HCT116 (cell line): ENCODE measurements around the gene OSCAR. TPM values are rescaled to one million over a fixed set of nuclear protein-coding genes. Genes with fewer than 3 reads are reported as not detected.

Source experiments
- ATAC-seq: fragments of 200-7000 bp; cut with Tn5 transposase; 2 replicates; pipeline ENCODE4 v1.9.1; 2020; ENCODE audit warnings: mild to moderate bottlenecking, moderate library complexity
- BruUV-seq: library from RNA; stranded (reverse); fragments of 400-500 nt; replicated peaks from 2 replicates; lab custom pipeline; 2021; lab: Mats Ljungman, UMichigan
- CTCF ChIA-PET: fragments of 300-600 bp; sonication (Branson Sonifier 250); formaldehyde crosslinking; loops from one replicate; lab custom pipeline; 2021; ENCODE audit warnings: antibody characterized with exemption; lab: Charles Lee
- POLR2A ChIA-PET: fragments of 300-600, 350-600 bp; sonication (Branson Sonifier 250); formaldehyde crosslinking; loops from one replicate; lab custom pipeline; 2021; ENCODE audit warnings: antibody characterized with exemption; lab: Charles Lee
- RAD21 ChIA-PET, 2 experiments: fragments of 300-600 bp; sonication (Branson Sonifier 250); formaldehyde crosslinking; loops; one replicate each; lab custom pipeline; 2023; ENCODE audit warnings: low total read pairs in 2 of 2; ENCODE audit not compliant: uncharacterized antibody in 2 of 2, unreplicated experiment in 2 of 2, low non-redundant PET in 1 of 2; lab: Charles Lee
- DNase-seq: peaks from one replicate; pipeline ENCODE4 v3.0.0-alpha.2; 2010; ENCODE audit warnings: low read depth, low spot score
- H2AFZ ChIP-seq: fragments of 200-600 bp; shearing (Covaris generic), sonication (generic); 2 replicates; pipeline ENCODE4 v1.6.1; 2017; ENCODE audit warnings: low read depth, mixed run types, mixed read lengths, antibody characterized with exemption, low read length; ENCODE audit not compliant: poor library complexity, severe bottlenecking
- H3K27ac ChIP-seq: 2 replicates; pipeline ENCODE4 v1.5.1; 2012; ENCODE audit warnings: low read depth, low read length
- H3K27me3 ChIP-seq: fragments of 200-600 bp; sonication (generic); 2 replicates; pipeline ENCODE4 v1.6.1; 2016; ENCODE audit warnings: mixed run types, low read length, mixed read lengths; ENCODE audit not compliant: insufficient read depth
- H3K36me3 ChIP-seq, 2 experiments: fragments of 200-500 bp in 1 of 2; fragments of 200-600 bp in 1 of 2; sonication (Bioruptor generic) in 1 of 2; sonication (generic) in 1 of 2; 2 replicates each; pipeline versions ENCODE4 v1.5.1 to v1.6.1; 2014 to 2016; ENCODE audit warnings: low read length in 2 of 2, inconsistent platforms in 1 of 2, mixed read lengths in 1 of 2, mixed run types in 1 of 2; ENCODE audit not compliant: insufficient read depth in 2 of 2, control insufficient read depth in 1 of 2
- H3K4me1 ChIP-seq, 2 experiments: fragments of 200-600 bp in 1 of 2; sonication (generic) in 1 of 2; 2 replicates each; pipeline versions ENCODE4 v1.5.1 to v1.6.1; 2012 to 2017; ENCODE audit warnings: low read length in 2 of 2, inconsistent platforms in 1 of 2, mild to moderate bottlenecking in 1 of 2, mixed read lengths in 1 of 2, mixed run types in 1 of 2, moderate library complexity in 1 of 2; ENCODE audit not compliant: insufficient read depth in 2 of 2, control insufficient read depth in 1 of 2
- H3K4me2 ChIP-seq: fragments of 200-600 bp; sonication (generic); 2 replicates; pipeline ENCODE4 v1.6.1; 2017; ENCODE audit warnings: mixed run types, low read length, mixed read lengths
- H3K4me3 ChIP-seq, 2 experiments: fragments of 200-600 bp in 1 of 2; sonication (generic) in 1 of 2; replicated peaks in 1 of 2; 2 replicates each; pipeline ENCODE4 v1.5.1; 2011 to 2016; ENCODE audit warnings: low read length in 2 of 2, control low read depth in 1 of 2, low read depth in 1 of 2, mild to moderate bottlenecking in 1 of 2, mixed read lengths in 1 of 2, mixed run types in 1 of 2
- H3K79me2 ChIP-seq: fragments of 200-600 bp; sonication (generic); 2 replicates; pipeline ENCODE4 v1.6.1; 2017; ENCODE audit warnings: mild to moderate bottlenecking, mixed run types, low read length, moderate library complexity, mixed read lengths; ENCODE audit not compliant: insufficient read depth
- H3K9ac ChIP-seq: fragments of 200-600 bp; sonication (generic); 2 replicates; pipeline ENCODE4 v1.6.1; 2016; ENCODE audit warnings: low read length, mixed read lengths
- H3K9me2 ChIP-seq: fragments of 200-600 bp; sonication (generic), shearing (Covaris generic); 2 replicates; pipeline ENCODE4 v1.6.1; 2017; ENCODE audit warnings: mixed run types, mild to moderate bottlenecking, moderate library complexity; ENCODE audit not compliant: insufficient read depth
- H3K9me3 ChIP-seq, 2 experiments: fragments of 200-500 bp in 1 of 2; fragments of 200-600 bp in 1 of 2; sonication (Bioruptor generic) in 1 of 2; sonication (generic) in 1 of 2; 2 replicates each; pipeline ENCODE4 v1.6.1; 2014 to 2017; ENCODE audit warnings: low read length in 2 of 2, mixed read lengths in 2 of 2, inconsistent platforms in 1 of 2, low read depth in 1 of 2, mild to moderate bottlenecking in 1 of 2, mixed run types in 1 of 2, moderate library complexity in 1 of 2; ENCODE audit not compliant: control insufficient read depth in 1 of 2, insufficient read depth in 1 of 2
- H4K20me1 ChIP-seq: fragments of 200-600 bp; sonication (generic), shearing (Covaris generic); 2 replicates; pipeline ENCODE4 v1.6.1; 2017; ENCODE audit warnings: mixed run types, mild to moderate bottlenecking, moderate library complexity; ENCODE audit not compliant: insufficient read depth
- CBX3 ChIP-seq: IDR thresholded peaks from 2 replicates; pipeline ENCODE4 v1.6.1; 2012; ENCODE audit warnings: low read depth
- CEBPB ChIP-seq: IDR thresholded peaks from 2 replicates; pipeline ENCODE4 v1.6.1; 2012; ENCODE audit warnings: low read depth
- EGR1 ChIP-seq: IDR thresholded peaks from 2 replicates; pipeline ENCODE4 v1.6.1; 2012; ENCODE audit warnings: low read depth
- ELF1 ChIP-seq: IDR thresholded peaks from 2 replicates; pipeline ENCODE4 v1.6.1; 2012; ENCODE audit warnings: low read depth, borderline replicate concordance
- EZH2 ChIP-seq: fragments of 200-600 bp; sonication (generic); IDR thresholded peaks from 2 replicates; pipeline ENCODE4 v1.6.1; 2017; ENCODE audit warnings: antibody characterized with exemption, mixed run types
- EZH2phosphoT487 ChIP-seq: fragments of 200-600 bp; IDR thresholded peaks from 2 replicates; pipeline ENCODE4 v1.6.1; 2018; ENCODE audit warnings: antibody characterized with exemption, borderline replicate concordance
- FOSL1 ChIP-seq: IDR thresholded peaks from 2 replicates; pipeline ENCODE4 v1.6.1; 2012; ENCODE audit warnings: low read depth
- JUND ChIP-seq: IDR thresholded peaks from 2 replicates; pipeline ENCODE4 v1.6.1; 2012
- POLR2A ChIP-seq: IDR thresholded peaks from 2 replicates; pipeline ENCODE4 v1.7.0; 2011; ENCODE audit warnings: borderline replicate concordance; ENCODE audit not compliant: insufficient read depth, insufficient read length; ENCODE audit errors: extremely low read depth
- POLR2AphosphoS5 ChIP-seq: IDR thresholded peaks from 2 replicates; pipeline ENCODE4 v1.6.1; 2011; ENCODE audit warnings: mild to moderate bottlenecking, low read depth, low read length, moderate library complexity
- RAD21 ChIP-seq: IDR thresholded peaks from 2 replicates; pipeline ENCODE4 v1.6.1; 2012; ENCODE audit warnings: low read depth, mild to moderate bottlenecking
- SP1 ChIP-seq: IDR thresholded peaks from 2 replicates; pipeline ENCODE4 v1.6.1; 2012; ENCODE audit warnings: low read depth
- SRF ChIP-seq: IDR thresholded peaks from 2 replicates; pipeline ENCODE4 v1.6.1; 2012; ENCODE audit warnings: low read depth
- YY1 ChIP-seq: IDR thresholded peaks from 2 replicates; pipeline ENCODE4 v1.6.1; 2011; ENCODE audit warnings: low read length, low read depth, moderate library complexity, mild to moderate bottlenecking; ENCODE audit not compliant: insufficient replicate concordance; ENCODE audit errors: extremely low read depth
- ZFX ChIP-seq: fragments of 450-650 bp; IDR thresholded peaks from 2 replicates; pipeline ENCODE4 v1.6.1; 2017
- ZNF274 ChIP-seq: fragments of 200-500 bp; sonication (Bioruptor generic); IDR thresholded peaks from 2 replicates; pipeline ENCODE4 v1.6.1; 2014; ENCODE audit warnings: mild to moderate bottlenecking, low read depth, low read length, inconsistent platforms
- intact Hi-C: fragments of 100-400 bp; cut with micrococcal nuclease; formaldehyde crosslinking; loops from 2 replicates; pipeline ENCODE4 v1.10.0; 2022
- total RNA-seq: library from RNA; stranded (reverse); gene quantifications from one replicate; pipeline ENCODE4 v1.2.1, GENCODE V29; 2021; ENCODE audit not compliant: unreplicated experiment
- TF ChIP-seq, protein P1 (sequence below): IDR thresholded peaks from 2 replicates; pipeline ENCODE4 v1.6.1; 2012
- TF ChIP-seq, protein P2 (sequence below): IDR thresholded peaks from 2 replicates; pipeline ENCODE4 v1.6.1; 2012
- TF ChIP-seq, protein P3 (sequence below): IDR thresholded peaks from 2 replicates; pipeline ENCODE4 v1.6.1; 2011; ENCODE audit warnings: mild to moderate bottlenecking, low read length, moderate library complexity; ENCODE audit not compliant: insufficient replicate concordance; ENCODE audit errors: extremely low read depth

Gene OSCAR
- total RNA-seq, 1 experiment from 2014 or later: 0.59 TPM

DNA sequence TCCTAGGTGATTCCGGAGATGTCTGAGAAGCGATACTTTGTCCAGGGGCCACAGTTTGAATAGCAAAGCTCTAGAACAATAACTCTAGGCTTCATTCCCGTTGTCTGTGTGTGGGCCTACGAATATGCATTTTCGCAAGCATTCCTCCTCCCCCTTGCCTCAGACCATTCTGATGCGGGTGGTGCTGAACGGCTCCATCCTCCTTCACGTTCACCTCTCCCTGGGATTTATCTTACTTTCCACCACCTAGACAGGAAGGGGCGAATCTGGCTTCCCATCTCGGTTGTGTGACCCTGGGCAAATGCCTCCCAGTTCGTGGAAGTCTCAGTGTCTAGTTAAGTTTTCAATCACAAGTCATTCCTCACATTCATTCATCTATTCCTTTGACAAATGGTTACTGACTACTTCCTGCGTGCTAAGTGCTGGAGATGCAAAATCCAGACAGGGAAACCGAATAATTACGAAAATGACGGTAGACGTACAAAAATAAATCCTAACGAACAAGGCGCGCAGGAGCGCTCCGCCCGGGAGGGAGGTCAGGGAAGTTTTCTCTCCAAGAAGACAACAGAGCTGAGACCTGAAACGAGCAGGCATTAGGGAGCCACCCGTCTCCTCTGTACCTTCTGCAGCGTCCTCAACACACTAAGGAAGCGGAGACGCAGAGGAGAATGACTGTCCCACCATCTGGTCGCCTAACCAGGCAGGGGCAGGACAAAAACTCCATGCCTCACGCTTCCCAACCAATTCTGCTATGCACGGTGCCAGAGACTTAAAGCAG lies 35.7 kb upstream of the OSCAR start:
- DNase-seq (no peak), ATAC-seq (no peak)
- Histone ChIP-seq H3K9me2 (no peaks in the 10 kb centered on the region), H3K79me2 (peaks cover 36% of the 10 kb centered on the region), H3K4me2 (peak overlapping the region; percentile 98), H3K4me3 (peak overlapping the region; percentile 74 to 77), H3K9me3 (no peaks in the 10 kb centered on the region), H3K27me3 (no peaks in the 10 kb centered on the region), H2AFZ (peak overlapping the region; percentile 18), H3K9ac (peak overlapping the region; percentile 74), H4K20me1 (no peaks in the 10 kb centered on the region), H3K36me3 (peaks cover 5 to 9% of the 10 kb centered on the region in 2 experiments; a peak in 2 of 4 replicates), H3K27ac (peak overlapping the region; percentile 25), H3K4me1 (peaks cover 15 to 31% of the 10 kb centered on the region in 2 experiments)
- TF ChIP-seq ZNF274 (no peak), POLR2AphosphoS5 (no peak), CEBPB (no peak), FOSL1 (no peak), EZH2 (no peak), ZFX (no peak), POLR2A (no peak), JUND (no peak), CBX3 (no peak), RAD21 (no peak), EZH2phosphoT487 (no peak), EGR1 (no peak), ELF1 (no peak), YY1 (no peak), SRF (no peak), SP1 (no peak)
- TF ChIP-seq, protein P1, sequence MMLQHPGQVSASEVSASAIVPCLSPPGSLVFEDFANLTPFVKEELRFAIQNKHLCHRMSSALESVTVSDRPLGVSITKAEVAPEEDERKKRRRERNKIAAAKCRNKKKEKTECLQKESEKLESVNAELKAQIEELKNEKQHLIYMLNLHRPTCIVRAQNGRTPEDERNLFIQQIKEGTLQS: no peak
- TF ChIP-seq, protein P2, sequence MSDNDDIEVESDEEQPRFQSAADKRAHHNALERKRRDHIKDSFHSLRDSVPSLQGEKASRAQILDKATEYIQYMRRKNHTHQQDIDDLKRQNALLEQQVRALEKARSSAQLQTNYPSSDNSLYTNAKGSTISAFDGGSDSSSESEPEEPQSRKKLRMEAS: no peak
- TF ChIP-seq, protein P3, sequence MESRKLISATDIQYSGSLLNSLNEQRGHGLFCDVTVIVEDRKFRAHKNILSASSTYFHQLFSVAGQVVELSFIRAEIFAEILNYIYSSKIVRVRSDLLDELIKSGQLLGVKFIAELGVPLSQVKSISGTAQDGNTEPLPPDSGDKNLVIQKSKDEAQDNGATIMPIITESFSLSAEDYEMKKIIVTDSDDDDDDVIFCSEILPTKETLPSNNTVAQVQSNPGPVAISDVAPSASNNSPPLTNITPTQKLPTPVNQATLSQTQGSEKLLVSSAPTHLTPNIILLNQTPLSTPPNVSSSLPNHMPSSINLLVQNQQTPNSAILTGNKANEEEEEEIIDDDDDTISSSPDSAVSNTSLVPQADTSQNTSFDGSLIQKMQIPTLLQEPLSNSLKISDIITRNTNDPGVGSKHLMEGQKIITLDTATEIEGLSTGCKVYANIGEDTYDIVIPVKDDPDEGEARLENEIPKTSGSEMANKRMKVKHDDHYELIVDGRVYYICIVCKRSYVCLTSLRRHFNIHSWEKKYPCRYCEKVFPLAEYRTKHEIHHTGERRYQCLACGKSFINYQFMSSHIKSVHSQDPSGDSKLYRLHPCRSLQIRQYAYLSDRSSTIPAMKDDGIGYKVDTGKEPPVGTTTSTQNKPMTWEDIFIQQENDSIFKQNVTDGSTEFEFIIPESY: no peak
- ChIA-PET POLR2A (interaction anchor here (1.0 to 2.0 kb wide), 10 partner anchors 12 to 326 kb away, joined by 3 to 26 read pairs (median 7); partner anchors contain the start of genes LENG1, MBOAT7, PRPF31 and RPS9), CTCF (interaction anchor here (0.9 to 1.4 kb wide), 9 partner anchors 32 to 343 kb away, joined by 3 to 11 read pairs (median 5); no protein-coding TSS in a partner anchor), RAD21 (no interaction called here)
- intact Hi-C loops: no loop called here
- TSS peak; percentile 93 for BruUV-seq
